ENCODE data around the gene PRMT5.
"Not testable (repeated sequence)": the region's sequence is repeated elsewhere in the genome, so short reads cannot be mapped to it uniquely, and the experiment has no call there.

The PRMT5 gene

DNA sequence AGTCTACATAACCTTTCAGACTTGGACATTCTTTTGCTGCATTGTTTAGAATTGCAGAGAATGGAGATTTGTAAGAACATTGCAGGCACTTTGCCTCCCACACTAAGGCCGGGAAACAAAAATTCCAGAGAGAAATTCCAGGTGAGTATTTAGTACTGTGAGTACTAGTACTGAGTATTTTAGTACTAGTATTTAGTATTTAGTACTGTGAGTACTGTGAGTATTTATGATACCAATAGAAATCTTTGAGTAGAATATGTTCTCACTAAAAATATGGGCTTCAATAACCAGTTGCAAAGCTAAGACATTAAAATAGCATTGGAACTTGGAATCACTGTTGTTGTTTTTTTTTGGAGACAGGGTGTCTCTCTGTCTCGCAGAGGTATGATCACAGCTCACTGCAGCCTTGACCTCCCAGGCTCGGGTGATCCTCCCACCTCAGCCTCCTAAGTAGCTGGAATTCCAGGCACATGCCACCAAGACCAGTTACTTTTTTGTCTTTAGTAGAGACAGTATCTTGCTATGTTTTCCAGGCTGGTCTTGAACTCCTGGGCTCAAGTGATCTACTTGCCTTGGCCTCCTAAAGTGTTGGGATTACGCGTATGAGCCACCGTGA, 33.0 kb upstream of the PRMT5 start:
- Histone ChIP-seq H3K36me3 (no peaks in the 10 kb centered on the region), H3K27me3 (no peaks in the 10 kb centered on the region; the same call in 1 of the 2 replicates), H3K4me1 (no peaks in the 10 kb centered on the region), H3K4me3 (ENCODE audit: low read depth, low read length) (no peak overlapping the region), H3K9me3 (no peaks in the 10 kb centered on the region)
- DNase-seq = no peak
- TF ChIP-seq, protein P1, sequence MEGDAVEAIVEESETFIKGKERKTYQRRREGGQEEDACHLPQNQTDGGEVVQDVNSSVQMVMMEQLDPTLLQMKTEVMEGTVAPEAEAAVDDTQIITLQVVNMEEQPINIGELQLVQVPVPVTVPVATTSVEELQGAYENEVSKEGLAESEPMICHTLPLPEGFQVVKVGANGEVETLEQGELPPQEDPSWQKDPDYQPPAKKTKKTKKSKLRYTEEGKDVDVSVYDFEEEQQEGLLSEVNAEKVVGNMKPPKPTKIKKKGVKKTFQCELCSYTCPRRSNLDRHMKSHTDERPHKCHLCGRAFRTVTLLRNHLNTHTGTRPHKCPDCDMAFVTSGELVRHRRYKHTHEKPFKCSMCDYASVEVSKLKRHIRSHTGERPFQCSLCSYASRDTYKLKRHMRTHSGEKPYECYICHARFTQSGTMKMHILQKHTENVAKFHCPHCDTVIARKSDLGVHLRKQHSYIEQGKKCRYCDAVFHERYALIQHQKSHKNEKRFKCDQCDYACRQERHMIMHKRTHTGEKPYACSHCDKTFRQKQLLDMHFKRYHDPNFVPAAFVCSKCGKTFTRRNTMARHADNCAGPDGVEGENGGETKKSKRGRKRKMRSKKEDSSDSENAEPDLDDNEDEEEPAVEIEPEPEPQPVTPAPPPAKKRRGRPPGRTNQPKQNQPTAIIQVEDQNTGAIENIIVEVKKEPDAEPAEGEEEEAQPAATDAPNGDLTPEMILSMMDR (IDR thresholded peaks at IDR 0.05; ENCODE audit: low read depth, low read length) = no peak

DNA sequence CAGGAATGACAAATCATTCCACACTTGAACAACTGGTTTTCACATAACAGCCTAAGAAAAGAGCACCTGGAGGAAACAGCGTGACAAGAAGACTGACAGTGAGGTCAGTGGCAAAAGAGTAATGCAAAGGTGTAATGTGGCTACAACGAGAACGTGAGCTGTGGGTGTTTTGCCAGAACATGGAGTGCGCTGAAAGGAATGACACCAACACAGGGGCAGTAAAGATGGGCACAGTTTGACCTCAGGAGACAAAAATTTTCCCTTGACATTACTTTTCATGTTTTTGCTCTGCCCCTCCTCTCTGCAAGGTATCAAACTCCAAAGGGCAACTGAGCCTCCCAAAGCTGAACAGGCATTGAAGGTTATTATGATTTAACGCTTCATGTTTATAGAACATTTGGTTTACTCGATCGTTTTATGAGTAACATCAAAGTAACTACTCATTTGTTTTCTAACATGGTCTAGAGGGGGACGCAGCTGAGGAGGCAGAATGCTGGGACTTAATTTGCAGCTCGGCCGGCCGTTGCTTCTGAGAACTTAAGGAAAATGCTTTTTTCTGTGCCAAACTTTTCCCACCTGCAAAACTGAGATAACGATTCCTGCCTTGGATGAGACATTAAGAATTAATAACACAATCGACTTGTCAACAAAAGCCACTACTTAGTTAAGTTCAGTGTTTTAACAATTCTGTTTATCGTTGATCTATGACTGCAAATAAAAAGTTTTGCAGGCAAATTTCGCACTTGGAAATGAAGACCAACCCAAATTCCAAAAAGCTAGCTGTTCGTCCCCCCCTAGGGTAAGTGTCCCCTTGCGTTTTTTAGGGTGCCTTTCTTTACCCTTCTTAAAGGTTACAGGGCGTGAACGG, 26.8 kb upstream of the PRMT5 start:
- H3K4me3 ChIP-seq (ENCODE audit: low read depth, low read length) = peak overlapping the region; percentile 83
- 0 out of 2 replicates have a peak, but pooled peaks cover 2% of the 10 kb centered on the region for H3K36me3 ChIP-seq
- H3K9me3 ChIP-seq = no peaks in the 10 kb centered on the region
- H3K4me1 ChIP-seq = no peaks in the 10 kb centered on the region
- TF ChIP-seq, protein P1 (IDR thresholded peaks at IDR 0.05; ENCODE audit: low read depth, low read length) = no peak
- H3K27me3 ChIP-seq = no peaks in the 10 kb centered on the region
- DNase-seq = no peak

DNA sequence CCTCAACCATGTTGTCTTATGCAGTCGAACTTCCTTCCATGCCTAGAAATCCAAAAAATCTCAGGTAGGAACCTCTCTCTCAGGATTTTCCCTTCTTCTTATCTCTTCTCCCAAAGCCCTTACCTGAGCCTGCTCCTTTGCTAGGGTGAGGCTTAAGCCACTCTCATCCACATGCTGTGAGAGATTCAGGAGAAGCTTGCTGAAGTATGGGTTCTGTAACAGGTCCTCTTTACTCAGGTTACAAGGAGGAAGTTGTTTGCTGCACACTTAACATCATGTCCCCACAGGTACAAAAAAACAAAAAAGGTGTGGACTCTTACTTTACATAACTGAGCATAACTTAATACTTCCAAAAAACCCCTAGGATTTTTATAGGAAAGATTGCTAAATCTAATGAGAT, 23.2 kb upstream of the PRMT5 start:
- TF ChIP-seq, protein P1 (IDR thresholded peaks at IDR 0.05; ENCODE audit: low read depth, low read length) = no peak
- Histone ChIP-seq H3K4me3 (ENCODE audit: low read depth, low read length) (no peak overlapping the region), H3K27me3 (no peaks in the 10 kb centered on the region), H3K4me1 (no peaks in the 10 kb centered on the region), H3K36me3 (0 out of 2 replicates have a peak, but pooled peaks cover 5% of the 10 kb centered on the region), H3K9me3 (no peaks in the 10 kb centered on the region)
- DNase-seq = no peak

DNA sequence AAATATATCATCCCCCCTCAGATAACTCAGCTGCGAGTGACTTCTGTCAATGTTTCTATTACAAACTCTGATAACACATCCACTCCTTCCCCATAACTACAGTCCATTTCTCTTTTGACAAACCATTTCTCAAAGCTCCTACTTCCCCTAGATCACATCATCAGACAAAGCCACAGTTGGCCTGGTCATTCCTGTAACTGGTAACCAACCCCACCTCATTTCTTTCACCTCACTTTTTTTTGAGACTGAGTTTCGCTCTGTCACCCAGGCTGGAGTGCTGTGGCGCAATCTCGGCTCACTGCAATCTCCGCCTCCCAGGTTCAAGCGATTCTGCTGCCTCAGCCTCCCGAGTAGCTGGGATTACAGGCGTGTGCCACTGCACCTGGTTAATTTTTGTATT, 22.6 kb upstream of the PRMT5 start:
- not testable (repeated sequence) for H3K9me3 ChIP-seq; H3K27me3 ChIP-seq; H3K4me3 ChIP-seq (ENCODE audit: low read depth, low read length); H3K4me1 ChIP-seq; DNase-seq; H3K36me3 ChIP-seq

DNA sequence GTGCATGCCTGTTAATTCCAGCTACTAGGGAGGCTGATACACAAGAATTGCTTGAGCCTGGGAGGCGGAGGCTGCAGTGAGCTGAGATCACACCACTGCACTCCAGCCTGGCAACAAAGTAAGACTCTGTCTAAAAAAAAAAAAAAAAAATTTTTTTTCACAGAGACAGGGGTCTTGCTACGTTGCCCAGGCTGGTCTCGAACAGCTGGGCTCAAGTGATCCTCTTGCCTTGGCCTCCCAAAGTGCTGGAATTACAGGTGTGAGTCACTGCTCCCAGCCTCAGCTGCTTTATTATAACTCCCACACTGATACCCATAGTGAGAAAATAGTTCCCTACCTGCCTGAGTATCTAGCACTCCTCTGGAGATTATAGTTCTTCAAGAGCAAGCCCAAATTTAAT, 16.5 kb upstream of the PRMT5 start:
- H3K4me1 ChIP-seq = no peaks in the 10 kb centered on the region
- TF ChIP-seq, protein P1 (IDR thresholded peaks at IDR 0.05; ENCODE audit: low read depth, low read length) = no peak
- no peak overlapping the region for H3K4me3 ChIP-seq (ENCODE audit: low read depth, low read length)
- no peaks in the 10 kb centered on the region for H3K9me3 ChIP-seq
- H3K27me3 ChIP-seq = no peaks in the 10 kb centered on the region
- no peak for DNase-seq
- H3K36me3 ChIP-seq = peaks cover 9% of the 10 kb centered on the region

GRCh38 chr14:22939684-22940083, 10.5 kb upstream of the PRMT5 start:
- H3K4me1 ChIP-seq = no peaks in the 10 kb centered on the region
- no peaks in the 10 kb centered on the region for H3K9me3 ChIP-seq
- H3K27me3 ChIP-seq = no peaks in the 10 kb centered on the region
- TF ChIP-seq, protein P1 (IDR thresholded peaks at IDR 0.05; ENCODE audit: low read depth, low read length) = no peak
- H3K4me3 ChIP-seq (ENCODE audit: low read depth, low read length) = no peak overlapping the region
- DNase-seq = no peak
- no peaks in the 10 kb centered on the region for H3K36me3 ChIP-seq

All from BE2C (cell line).